Calu3 (cell line): ENCODE measurements around the gene XRN1. TPM values are rescaled to one million over a fixed set of nuclear protein-coding genes. Genes with fewer than 3 reads are reported as not detected.

Source experiments
- BruUV-seq: library from RNA; stranded (reverse); fragments of 400-500 nt; replicated peaks from 2 replicates; lab custom pipeline; 2021; lab: Mats Ljungman, UMichigan
- CTCF ChIA-PET: fragments of 300-600 bp; sonication (Branson Sonifier 250); formaldehyde crosslinking; loops from one replicate; lab custom pipeline; 2022; ENCODE audit warnings: antibody characterized with exemption; lab: Charles Lee
- DNase-seq: peaks from one replicate; pipeline ENCODE4 v3.0.0; 2022
- H3K27ac Mint-ChIP-seq: one replicate; pipeline ENCODE4 v1.8.0; 2022; ENCODE audit warnings: mixed read lengths; ENCODE audit not compliant: unreplicated experiment
- H3K27me3 Mint-ChIP-seq: one replicate; pipeline ENCODE4 v1.8.0; 2022; ENCODE audit warnings: mixed read lengths; ENCODE audit not compliant: unreplicated experiment
- H3K36me3 Mint-ChIP-seq: one replicate; pipeline ENCODE4 v1.8.0; 2022; ENCODE audit warnings: mild to moderate bottlenecking, moderate library complexity, mixed read lengths; ENCODE audit not compliant: insufficient read depth, unreplicated experiment
- H3K4me1 Mint-ChIP-seq: one replicate; pipeline ENCODE4 v1.8.0; 2022; ENCODE audit warnings: mild to moderate bottlenecking, low read depth, mixed read lengths; ENCODE audit not compliant: unreplicated experiment
- H3K4me3 Mint-ChIP-seq: one replicate; pipeline ENCODE4 v1.8.0; 2022; ENCODE audit warnings: mild to moderate bottlenecking, low read depth, moderate library complexity, mixed read lengths; ENCODE audit not compliant: unreplicated experiment
- H3K9me3 Mint-ChIP-seq: one replicate; pipeline ENCODE4 v1.8.0; 2022; ENCODE audit warnings: low read depth, mixed read lengths; ENCODE audit not compliant: unreplicated experiment
- CTCF ChIP-seq: fragments of 200-600 bp; IDR thresholded peaks from one replicate; pipeline ENCODE4 v1.8.0; 2022; ENCODE audit warnings: antibody characterized with exemption; ENCODE audit not compliant: unreplicated experiment
- intact Hi-C: fragments of 100-400 bp; cut with micrococcal nuclease; formaldehyde crosslinking; loops from one replicate; pipeline ENCODE4 v1.10.0; 2022; ENCODE audit not compliant: unreplicated experiment
- total RNA-seq: library from RNA; stranded (reverse); gene quantifications from 2 replicates; pipeline ENCODE4 v1.2.3, GENCODE V29; 2022

Gene XRN1
- total RNA-seq, 1 experiment from 2014 or later = 59.7 TPM

DNA sequence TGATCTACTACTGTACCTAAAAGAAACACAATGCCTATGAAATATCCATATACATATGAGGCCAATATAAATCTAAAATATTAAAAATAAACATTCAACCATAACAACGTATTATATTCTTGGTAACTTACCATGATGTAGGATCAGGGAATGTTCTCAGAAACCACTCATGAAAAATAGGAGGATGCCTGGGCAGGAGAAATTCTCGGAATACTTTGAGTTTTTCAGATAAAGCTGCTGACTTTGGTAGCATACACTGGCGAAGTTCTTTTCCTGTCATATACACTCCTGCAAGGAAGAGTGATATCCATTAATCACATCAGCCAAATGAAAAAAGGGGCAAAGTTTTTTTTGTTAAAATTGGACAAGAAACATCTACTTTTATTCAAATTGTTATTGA lies 11.3 kb upstream of the XRN1 start:
- no peaks in the 10 kb centered on the region for H3K9me3 Mint-ChIP-seq
- H3K36me3 Mint-ChIP-seq = peaks cover 13% of the 10 kb centered on the region
- H3K4me1 Mint-ChIP-seq = no peaks in the 10 kb centered on the region
- intact Hi-C loops = no loop called here
- no TSS peak for BruUV-seq
- no peak overlapping the region for H3K4me3 Mint-ChIP-seq
- CTCF ChIA-PET = no interaction called here
- no peaks in the 10 kb centered on the region for H3K27me3 Mint-ChIP-seq
- no peak for TF ChIP-seq CTCF
- DNase-seq = no peak
- H3K27ac Mint-ChIP-seq = no peak overlapping the region

- H3K4me1 Mint-ChIP-seq = peaks cover 5% of the 10 kb centered on the region
- no peaks in the 10 kb centered on the region for H3K27me3 Mint-ChIP-seq
- intact Hi-C loops = no loop called here
- H3K27ac Mint-ChIP-seq = no peak overlapping the region
- H3K9me3 Mint-ChIP-seq = no peaks in the 10 kb centered on the region
- no peak overlapping the region for H3K4me3 Mint-ChIP-seq
- no TSS peak for BruUV-seq
- CTCF ChIA-PET = interaction anchor here (1.2 kb wide), 1 partner anchor 95 kb away, joined by 4 read pairs; no protein-coding TSS in a partner anchor
- no peak for TF ChIP-seq CTCF
- H3K36me3 Mint-ChIP-seq = peaks cover 28% of the 10 kb centered on the region
- DNase-seq = no peak
Observed at GRCh38 chr3:142450881-142451280, 3.0 kb upstream of the XRN1 start.

- DNase-seq = no peak
- Mint-ChIP-seq H3K9me3 (no peaks in the 10 kb centered on the region), H3K27me3 (no peaks in the 10 kb centered on the region), H3K27ac (no peak overlapping the region), H3K4me3 (no peak overlapping the region), H3K36me3 (peaks cover 28% of the 10 kb centered on the region), H3K4me1 (peaks cover 12% of the 10 kb centered on the region)
- intact Hi-C loops = no loop called here
- TF ChIP-seq CTCF = no peak
- CTCF ChIA-PET = interaction anchor here (1.2 kb wide), 1 partner anchor 95 kb away, joined by 4 read pairs; no protein-coding TSS in a partner anchor
- no TSS peak for BruUV-seq
Observed at GRCh38 chr3:142450189-142450588, 2.4 kb upstream of the XRN1 start.

GRCh38 chr3:142447301-142447851 lies 461 bp downstream of the XRN1 start:
- Mint-ChIP-seq H3K9me3 (no peaks in the 10 kb centered on the region), H3K27ac (peak overlapping the region; percentile 87), H3K27me3 (no peaks in the 10 kb centered on the region), H3K36me3 (peaks cover 28% of the 10 kb centered on the region), H3K4me3 (peak overlapping the region; percentile 81), H3K4me1 (peaks cover 15% of the 10 kb centered on the region)
- peak; percentile 56 for DNase-seq
- CTCF ChIA-PET = no interaction called here
- intact Hi-C loops = no loop called here
- TF ChIP-seq CTCF = no peak
- no TSS peak for BruUV-seq
